Keratinocyte (primary cell): ENCODE results near the gene NUFIP2. TPM values are rescaled to one million over a fixed set of nuclear protein-coding genes. Genes with fewer than 3 reads are reported as not detected.

Experiments
- DNase-seq: peaks from one replicate; pipeline ENCODE4 v3.0.0-alpha.2; 2011; ENCODE audit warnings: low read depth, missing footprints, low spot score
- FAIRE-seq: peaks from 2 replicates; lab custom pipeline; 2011; peaks lifted over from hg19 to GRCh38; lab: Jason Lieb, UNC
- H2AFZ ChIP-seq: 2 replicates; pipeline ENCODE4 v1.6.0; 2012; ENCODE audit warnings: low read length, control low read depth, inconsistent platforms; ENCODE audit not compliant: control insufficient read depth
- H3K27ac ChIP-seq: 2 replicates; pipeline ENCODE4 v1.5.1; 2011; ENCODE audit warnings: low read length; ENCODE audit not compliant: control insufficient read depth, insufficient read depth
- H3K27me3 ChIP-seq: 3 replicates; pipeline ENCODE4 v1.6.0; 2011; ENCODE audit warnings: low read length; ENCODE audit not compliant: control insufficient read depth, insufficient read depth; ENCODE audit errors: extremely low read depth
- H3K36me3 ChIP-seq, 2 experiments: 2 replicates in 1 of 2; 3 replicates in 1 of 2; pipeline ENCODE4 v1.5.1; 2011; ENCODE audit warnings: low read length in 2 of 2, mild to moderate bottlenecking in 1 of 2; ENCODE audit not compliant: control insufficient read depth in 2 of 2, insufficient read depth in 2 of 2; ENCODE audit errors: extremely low read depth in 1 of 2
- H3K4me1 ChIP-seq: 3 replicates; pipeline ENCODE4 v1.5.1; 2011; ENCODE audit warnings: low read length; ENCODE audit not compliant: control insufficient read depth, insufficient read depth; ENCODE audit errors: extremely low read depth
- H3K4me2 ChIP-seq: 3 replicates; pipeline ENCODE4 v1.6.0; 2011; ENCODE audit warnings: low read depth, low read length; ENCODE audit not compliant: control insufficient read depth, insufficient read depth; ENCODE audit errors: extremely low read depth
- H3K4me3 ChIP-seq, 3 experiments: fragments of 200-600 bp in 1 of 3; sonication (generic) in 1 of 3; 2 replicates in 2 of 3; 3 replicates in 1 of 3; pipeline ENCODE4 v1.5.1; 2011 to 2016; ENCODE audit warnings: low read length in 3 of 3, mild to moderate bottlenecking in 3 of 3, control low read depth in 2 of 3, inconsistent platforms in 1 of 3, low read depth in 1 of 3, mixed read lengths in 1 of 3, mixed run types in 1 of 3, moderate library complexity in 1 of 3; ENCODE audit not compliant: control insufficient read depth in 2 of 3, insufficient read depth in 2 of 3; ENCODE audit errors: extremely low read depth in 1 of 3
- H3K79me2 ChIP-seq: 2 replicates; pipeline ENCODE4 v1.6.0; 2012; ENCODE audit warnings: low read length; ENCODE audit not compliant: control insufficient read depth, insufficient read depth
- H3K9ac ChIP-seq: 3 replicates; pipeline ENCODE4 v1.6.0; 2011; ENCODE audit warnings: low read length; ENCODE audit not compliant: control insufficient read depth, insufficient read depth; ENCODE audit errors: extremely low read depth
- H3K9me1 ChIP-seq: 3 replicates; pipeline ENCODE4 v1.6.0; 2011; ENCODE audit warnings: low read length; ENCODE audit not compliant: control insufficient read depth, insufficient read depth; ENCODE audit errors: extremely low read depth
- H3K9me3 ChIP-seq: 2 replicates; pipeline ENCODE4 v1.5.1; 2012; ENCODE audit warnings: low read depth, low read length; ENCODE audit not compliant: control insufficient read depth
- H4K20me1 ChIP-seq: 3 replicates; pipeline ENCODE4 v1.6.0; 2011; ENCODE audit warnings: low read length; ENCODE audit not compliant: control insufficient read depth, insufficient read depth; ENCODE audit errors: extremely low read depth
- CTCF ChIP-seq, 3 experiments: IDR thresholded peaks in 1 of 3; conservative IDR thresholded peaks in 1 of 3; optimal IDR thresholded peaks in 1 of 3; 2 replicates in 2 of 3; 3 replicates in 1 of 3; pipeline versions ENCODE3 to v1.5.1; 2011; ENCODE audit warnings: low read length in 3 of 3, mild to moderate bottlenecking in 3 of 3, moderate library complexity in 2 of 3, control low read depth in 1 of 3, inconsistent platforms in 1 of 3; ENCODE audit not compliant: insufficient read depth in 2 of 3; ENCODE audit errors: extremely low read depth in 1 of 3
- EZH2 ChIP-seq: IDR thresholded peaks from one replicate; pipeline ENCODE4 v1.6.1; 2012; ENCODE audit warnings: inconsistent platforms, mild to moderate bottlenecking, low read length, moderate library complexity
- dilution Hi-C: fragments of 300-500 bp; cut with MboI; formaldehyde crosslinking; loops from one replicate; pipeline ENCODE4 v1.7.0; 2020; ENCODE audit warnings: low sequenced_read_pairs; ENCODE audit not compliant: extremely low pct_ligation_motif_present
- polyA plus RNA-seq, 5 experiments: library from polyadenylated mRNA; depleted of rRNA in 3 of 5; stranded (reverse) in 3 of 5; stranded (forward) in 1 of 5; unstranded in 1 of 5; fragments of >200 nt; gene quantifications; 1 replicate in 1 of 5; 2 replicates in 3 of 5; 3 replicates in 1 of 5; pipeline versions ENCODE4 v1.2.1 to v1.2.3, GENCODE V29; 2011 to 2012; ENCODE audit warnings: missing spikeins in 2 of 5, low read depth in 1 of 5, low replicate concordance in 1 of 5

NUFIP2 gene
- polyA plus RNA-seq, 1 donor (not counting 4 experiments of a cell fraction or from before 2014, with no cell fraction given), result 22.0 TPM

DNA sequence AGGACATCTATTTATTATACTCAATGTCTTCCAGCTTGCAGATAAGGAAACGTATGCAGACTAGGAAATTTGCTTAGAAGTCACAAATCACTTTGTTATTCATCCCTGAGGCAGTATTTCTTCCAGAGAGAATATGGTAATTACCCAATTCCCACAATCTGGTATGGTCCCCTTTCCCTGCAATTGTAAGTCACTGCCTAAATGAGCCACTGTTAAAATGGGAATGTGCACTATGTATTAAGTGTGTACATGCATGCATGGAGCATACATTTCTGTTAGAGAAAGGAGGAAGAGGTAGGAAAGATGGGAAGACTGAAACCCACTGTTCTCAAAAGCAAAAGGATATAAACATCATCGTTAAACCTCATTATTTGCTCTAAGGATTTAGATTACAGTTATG is 10.0 kb downstream of the NUFIP2 start:
- Histone ChIP-seq H3K27me3 (no peaks in the 10 kb centered on the region), H3K9me3 (no peaks in the 10 kb centered on the region), H3K4me1 (no peaks in the 10 kb centered on the region), H3K4me2 (no peak overlapping the region), H3K9me1 (peaks cover 3% of the 10 kb centered on the region), H3K36me3 (peaks cover 29 to 48% of the 10 kb centered on the region in 2 experiments), H3K79me2 (peaks cover 97% of the 10 kb centered on the region), H2AFZ (no peak overlapping the region), H3K9ac (no peak overlapping the region), H3K4me3 (no peak overlapping the region), H3K27ac (no peak overlapping the region), H4K20me1 (peaks cover 60% of the 10 kb centered on the region)
- DNase-seq, result no peak
- TF ChIP-seq EZH2 (no peak), CTCF (optimal IDR thresholded peaks at IDR 0.05 in 1 of 3, IDR thresholded peaks at IDR 0.05 in 1 of 3, conservative IDR thresholded peaks at IDR 0.05 in 1 of 3; ENCODE audit: extremely low read depth in 1 of 3, insufficient read depth in 2 of 3, low read length in 3 of 3) (no peak)
- no peak for FAIRE-seq
- dilution Hi-C loops, result no loop called here

- TF ChIP-seq CTCF (optimal IDR thresholded peaks at IDR 0.05 in 1 of 3, IDR thresholded peaks at IDR 0.05 in 1 of 3, conservative IDR thresholded peaks at IDR 0.05 in 1 of 3; ENCODE audit: extremely low read depth in 1 of 3, insufficient read depth in 2 of 3, low read length in 3 of 3) (peak in 1 of 3 experiments; percentile 24), EZH2 (no peak)
- DNase-seq (no peak), FAIRE-seq (no peak)
- Histone ChIP-seq H3K4me2 (no peak overlapping the region), H3K9me3 (no peaks in the 10 kb centered on the region), H3K79me2 (peaks cover 97% of the 10 kb centered on the region), H3K4me1 (no peaks in the 10 kb centered on the region), H3K27me3 (no peaks in the 10 kb centered on the region), H4K20me1 (peaks cover 59% of the 10 kb centered on the region), H3K36me3 (peaks cover 29 to 45% of the 10 kb centered on the region in 2 experiments), H2AFZ (no peak overlapping the region), H3K4me3 (no peak overlapping the region), H3K27ac (no peak overlapping the region), H3K9me1 (no peaks in the 10 kb centered on the region), H3K9ac (no peak overlapping the region)
- dilution Hi-C loops, result no loop called here
Measured at GRCh38 chr17:29283496-29283895, 10.5 kb downstream of the NUFIP2 start.
